NCI-H2029 (cell line): Measurements from ENCODE around the gene GLOD5.
"Not testable (repeated sequence)": the region's sequence is repeated elsewhere in the genome, so short reads cannot be mapped to it uniquely, and the experiment has no call there.

Experiments used
- DNase-seq: peaks from one replicate; lab custom pipeline; 2025; lab: John Stamatoyannopoulos, UW

GLOD5 gene

DNA sequence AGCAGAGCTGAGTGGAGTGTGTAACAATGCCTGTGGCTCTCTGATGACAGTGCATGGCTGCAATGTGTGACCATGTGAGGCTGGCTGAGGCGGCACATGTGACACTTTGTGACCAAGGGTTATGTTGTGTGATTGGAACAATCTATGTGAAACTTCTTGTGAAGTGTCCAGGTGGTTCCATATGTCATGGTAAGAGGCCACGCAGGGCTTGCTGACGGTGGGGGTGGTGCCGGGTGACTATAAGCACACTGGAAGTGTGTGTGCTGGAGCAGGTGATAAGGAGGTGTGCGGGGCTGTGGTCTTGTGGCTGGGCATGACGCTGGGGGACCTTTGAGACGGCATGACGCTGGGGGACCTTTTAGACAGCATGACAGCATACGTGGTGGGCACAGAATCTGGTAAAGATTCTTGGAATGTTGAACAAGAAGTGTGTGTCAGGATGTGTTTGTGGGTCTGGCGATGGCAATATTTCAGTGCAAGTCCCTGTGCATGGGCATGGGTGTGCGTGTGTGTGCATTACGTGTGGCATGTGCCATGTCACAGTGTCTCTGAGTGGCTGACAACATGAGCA lies 32.9 kb downstream of the GLOD5 start:
- DNase-seq: no peak

DNA sequence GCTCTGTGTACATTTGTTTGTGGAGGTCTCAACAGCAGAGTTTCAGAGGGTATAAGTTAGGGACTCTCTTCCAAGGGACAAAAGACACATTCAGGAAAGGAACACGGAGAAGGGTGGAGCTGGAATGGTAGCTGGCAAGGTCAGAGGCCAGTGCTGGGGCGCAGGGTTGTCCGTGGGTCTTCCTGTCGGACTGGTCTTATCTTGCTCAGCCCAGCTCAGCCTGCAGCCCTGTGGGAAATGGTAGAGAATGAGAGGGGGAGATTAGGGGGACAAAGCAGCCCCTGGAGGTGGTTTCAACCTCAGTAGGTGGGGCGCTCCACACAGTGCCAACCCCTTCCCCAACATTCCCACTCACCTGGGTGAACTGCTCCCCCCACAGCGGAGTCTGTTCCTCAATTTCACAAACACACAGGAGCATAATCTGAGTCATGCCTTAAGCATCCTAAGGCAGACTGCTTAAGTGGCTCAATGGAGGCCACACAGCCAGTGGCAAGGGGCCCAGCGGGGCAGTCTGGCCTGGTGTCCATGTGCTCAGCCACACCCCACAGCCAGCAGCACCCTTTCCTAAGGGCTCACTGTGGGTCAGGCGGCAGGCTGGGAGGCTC lies 33.5 kb downstream of the GLOD5 start:
- DNase-seq: no peak

DNA sequence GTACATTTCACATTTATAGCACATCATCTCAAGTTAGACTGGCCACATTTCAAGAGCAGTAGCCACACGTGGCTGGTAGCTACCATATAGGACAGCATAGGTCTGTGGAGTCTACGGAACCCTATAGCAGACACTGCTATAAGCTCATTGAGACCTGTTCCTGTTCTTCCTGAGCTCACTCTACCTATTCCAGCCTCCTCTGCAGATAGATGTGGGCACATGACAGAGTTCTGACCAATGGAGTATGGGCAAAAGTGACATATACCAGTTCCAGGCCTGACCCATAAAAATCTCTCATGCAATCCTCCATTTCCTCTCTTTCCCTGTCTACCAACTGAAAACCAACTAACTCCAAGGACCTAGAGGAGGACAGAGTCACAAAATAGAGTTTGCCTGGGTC lies 36.8 kb downstream of the GLOD5 start:
- DNase-seq: no peak

DNA sequence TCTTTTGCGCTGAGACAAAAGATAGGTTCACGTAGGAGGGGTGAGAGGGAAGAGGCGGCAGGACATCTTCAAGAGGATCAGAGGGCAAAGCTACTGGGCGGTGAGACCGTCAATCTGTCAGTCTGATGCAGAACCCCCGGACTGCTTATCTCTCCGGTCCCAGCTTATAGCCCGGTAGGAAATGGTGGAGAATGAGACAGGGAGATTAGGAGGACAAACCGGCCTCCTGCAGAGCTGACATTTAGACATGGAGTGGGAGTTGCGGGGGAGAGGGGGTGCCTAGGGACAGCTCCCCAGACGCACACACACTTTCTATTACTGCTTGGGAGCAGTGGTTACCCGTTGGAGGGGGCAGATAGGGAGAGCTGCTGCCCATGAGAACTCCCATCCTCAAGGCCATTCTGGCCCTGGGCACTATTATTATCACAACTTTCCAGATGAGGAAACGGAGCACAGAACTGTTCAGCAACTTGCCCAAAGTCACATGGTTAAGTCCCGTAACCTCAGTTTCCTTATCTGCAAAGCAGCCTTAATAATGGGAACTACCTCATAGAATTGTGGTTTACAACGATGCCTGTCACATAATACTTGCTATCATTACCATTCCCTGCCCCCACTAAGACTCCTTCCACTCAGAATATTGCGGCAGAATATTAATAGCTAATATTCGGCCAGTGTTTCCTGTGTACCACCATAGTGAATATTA lies 39.2 kb downstream of the GLOD5 start:
- DNase-seq: no peak

DNA sequence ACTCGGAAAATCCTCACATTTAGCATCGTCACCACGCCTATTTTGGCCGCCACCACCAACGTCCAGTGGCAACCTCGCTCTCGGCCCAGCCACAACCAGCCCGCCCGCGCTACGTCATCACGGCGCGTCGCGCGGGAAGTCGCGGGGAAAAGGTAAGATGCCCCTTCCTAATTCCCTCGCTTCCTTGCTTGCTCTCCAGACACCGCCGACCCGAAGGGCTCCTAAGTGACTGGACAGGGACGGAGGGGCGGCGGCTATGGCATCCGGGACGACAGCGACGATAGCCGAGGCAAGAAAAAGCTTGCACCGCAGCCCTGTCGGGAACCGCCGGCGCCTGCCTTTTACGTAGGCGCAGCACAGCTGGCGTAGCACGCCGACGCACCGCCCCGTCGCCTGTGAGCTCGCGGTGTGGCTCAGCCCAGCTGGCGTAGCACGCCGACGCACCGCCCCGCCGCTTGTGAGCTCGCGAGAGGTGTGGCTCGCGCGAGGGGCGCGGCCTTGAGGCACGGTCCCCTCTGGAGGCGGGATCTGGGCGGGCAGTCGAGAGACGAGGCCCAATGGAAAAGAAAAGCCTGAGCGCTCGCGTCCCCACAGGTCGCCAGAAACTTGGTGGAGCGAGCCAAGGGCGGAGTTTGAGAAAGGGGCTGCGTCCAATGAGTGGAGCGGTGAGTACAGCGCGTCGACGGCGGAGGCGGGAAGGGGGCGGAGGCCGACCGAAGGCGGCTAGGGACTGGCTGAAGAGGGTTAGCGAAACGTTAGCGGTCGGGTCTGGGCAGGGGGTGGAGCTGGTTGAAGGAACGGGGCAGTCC lies 39.9 kb downstream of the GLOD5 start, which contains the start of gene HDAC6:
Gene HDAC6, plus strand, starts transcription at position 788 of the 809 bp plus-strand sequence. CDS start 626 bp downstream, outside the sequence.
- peak; percentile 96 for DNase-seq

DNA sequence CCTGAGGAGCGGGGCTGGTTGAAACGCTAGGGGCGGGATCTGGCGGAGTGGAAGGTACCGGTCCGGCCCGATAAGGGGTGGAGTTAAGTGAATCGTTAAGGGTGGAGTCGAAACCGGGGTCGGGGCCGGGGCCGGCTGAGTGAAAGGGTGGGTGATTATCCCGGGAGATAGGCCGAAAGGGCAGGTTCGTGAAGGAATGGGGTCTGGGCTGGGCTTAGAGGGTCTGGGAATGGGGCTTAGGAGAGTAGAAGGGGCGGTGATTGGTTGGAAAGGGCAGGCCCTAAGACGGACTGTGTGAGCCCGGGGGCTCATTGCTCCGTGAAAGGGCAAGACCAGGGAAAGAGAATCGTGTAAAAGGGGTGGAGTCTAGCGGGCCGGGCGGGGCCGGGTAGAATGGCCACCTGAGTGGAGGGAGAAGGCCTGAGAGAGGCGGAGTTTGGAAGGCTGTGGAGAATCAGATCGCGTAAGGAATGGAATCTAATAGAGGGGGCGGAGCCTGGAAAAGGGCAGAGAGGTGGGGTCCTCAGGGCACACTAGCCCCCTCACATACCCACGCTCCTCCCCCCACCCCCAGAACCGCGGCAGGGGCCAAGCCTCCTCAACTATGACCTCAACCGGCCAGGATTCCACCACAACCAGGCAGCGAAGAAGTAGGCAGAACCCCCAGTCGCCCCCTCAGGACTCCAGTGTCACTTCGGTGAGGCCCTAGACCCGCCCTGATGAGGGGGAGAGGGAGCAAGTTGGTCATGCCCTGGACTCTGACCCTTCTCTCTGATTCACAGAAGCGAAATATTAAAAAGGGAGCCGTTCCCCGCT lies 40.8 kb downstream of the GLOD5 start:
- peak; percentile 68 for DNase-seq

DNA sequence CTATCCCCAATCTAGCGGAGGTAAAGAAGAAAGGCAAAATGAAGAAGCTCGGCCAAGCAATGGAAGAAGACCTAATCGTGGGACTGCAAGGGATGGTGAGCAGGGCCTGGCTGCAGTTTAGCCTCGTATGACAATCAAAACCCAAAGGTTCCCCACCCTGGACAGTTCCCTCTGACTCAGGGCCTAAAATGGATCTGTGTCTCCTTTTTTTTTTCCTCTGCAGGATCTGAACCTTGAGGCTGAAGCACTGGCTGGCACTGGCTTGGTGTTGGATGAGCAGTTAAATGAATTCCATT lies 41.3 kb downstream of the GLOD5 start:
- no peak for DNase-seq

DNA sequence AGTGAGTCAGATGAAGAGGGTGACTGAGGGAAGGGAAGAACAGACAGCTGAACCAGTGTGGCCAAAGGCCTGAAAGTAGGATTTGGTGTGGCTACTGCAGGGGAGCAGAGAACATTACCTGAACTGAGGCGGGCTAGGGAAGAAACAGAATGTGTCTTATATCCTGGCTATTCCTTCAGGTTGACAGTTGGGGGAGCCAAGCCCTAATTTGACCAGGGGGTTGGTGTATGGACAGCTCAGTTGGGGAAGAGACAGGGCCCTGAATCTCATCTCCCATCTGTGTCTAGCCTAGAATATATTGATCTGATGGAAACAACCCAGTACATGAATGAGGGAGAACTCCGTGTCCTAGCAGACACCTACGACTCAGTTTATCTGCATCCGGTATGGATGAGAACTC lies 44.5 kb downstream of the GLOD5 start:
- DNase-seq: no peak

DNA sequence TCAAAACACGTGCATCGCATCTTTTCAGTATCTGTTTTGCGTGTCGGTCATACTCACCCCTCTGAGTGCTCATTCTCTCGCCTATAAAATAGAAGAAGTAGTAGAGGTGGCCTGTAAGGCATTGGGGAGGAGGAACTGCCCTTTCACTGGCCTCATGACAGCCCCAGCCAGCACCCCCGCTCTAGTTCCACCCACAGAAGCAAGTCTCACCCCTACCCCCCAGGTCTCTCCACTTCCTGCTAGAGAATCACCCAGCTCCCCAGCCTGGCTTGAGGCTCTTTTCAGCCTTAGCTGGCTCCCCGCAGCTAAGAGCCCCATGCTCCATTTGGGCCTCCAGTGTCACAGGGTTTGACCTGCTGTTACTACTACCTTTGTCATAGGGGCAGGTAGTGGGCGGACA lies 52.1 kb downstream of the GLOD5 start:
- DNase-seq: no peak

DNA sequence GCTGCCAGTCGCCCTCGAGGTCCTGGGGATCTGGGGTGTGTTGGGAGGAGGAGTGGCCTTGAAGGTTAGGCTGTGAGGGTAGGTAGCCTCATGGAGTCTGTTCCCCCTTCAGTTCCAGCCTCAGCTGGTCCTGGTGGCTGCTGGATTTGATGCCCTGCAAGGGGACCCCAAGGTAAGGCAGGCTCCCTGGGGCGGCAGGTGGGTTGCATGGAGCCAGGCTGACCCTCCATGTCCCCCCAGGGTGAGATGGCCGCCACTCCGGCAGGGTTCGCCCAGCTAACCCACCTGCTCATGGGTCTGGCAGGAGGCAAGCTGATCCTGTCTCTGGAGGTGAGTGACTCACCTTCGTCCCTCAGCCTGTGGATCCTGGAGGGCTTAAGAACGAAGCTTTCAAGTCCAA lies 53.2 kb downstream of the GLOD5 start:
- DNase-seq: no peak

DNA sequence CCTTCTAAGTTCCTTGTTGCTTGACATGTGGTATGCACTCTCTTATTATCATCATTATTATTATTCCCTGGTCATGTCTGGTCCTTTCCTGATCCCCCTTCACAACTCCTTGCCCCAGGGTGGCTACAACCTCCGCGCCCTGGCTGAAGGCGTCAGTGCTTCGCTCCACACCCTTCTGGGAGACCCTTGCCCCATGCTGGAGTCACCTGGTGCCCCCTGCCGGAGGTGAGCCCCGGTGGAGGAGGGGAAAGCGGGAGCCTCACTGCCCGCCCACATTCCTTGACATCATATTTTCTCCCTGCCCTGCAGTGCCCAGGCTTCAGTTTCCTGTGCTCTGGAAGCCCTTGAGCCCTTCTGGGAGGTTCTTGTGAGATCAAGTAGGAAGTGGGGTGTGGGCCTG lies 53.7 kb downstream of the GLOD5 start:
- no peak for DNase-seq

DNA sequence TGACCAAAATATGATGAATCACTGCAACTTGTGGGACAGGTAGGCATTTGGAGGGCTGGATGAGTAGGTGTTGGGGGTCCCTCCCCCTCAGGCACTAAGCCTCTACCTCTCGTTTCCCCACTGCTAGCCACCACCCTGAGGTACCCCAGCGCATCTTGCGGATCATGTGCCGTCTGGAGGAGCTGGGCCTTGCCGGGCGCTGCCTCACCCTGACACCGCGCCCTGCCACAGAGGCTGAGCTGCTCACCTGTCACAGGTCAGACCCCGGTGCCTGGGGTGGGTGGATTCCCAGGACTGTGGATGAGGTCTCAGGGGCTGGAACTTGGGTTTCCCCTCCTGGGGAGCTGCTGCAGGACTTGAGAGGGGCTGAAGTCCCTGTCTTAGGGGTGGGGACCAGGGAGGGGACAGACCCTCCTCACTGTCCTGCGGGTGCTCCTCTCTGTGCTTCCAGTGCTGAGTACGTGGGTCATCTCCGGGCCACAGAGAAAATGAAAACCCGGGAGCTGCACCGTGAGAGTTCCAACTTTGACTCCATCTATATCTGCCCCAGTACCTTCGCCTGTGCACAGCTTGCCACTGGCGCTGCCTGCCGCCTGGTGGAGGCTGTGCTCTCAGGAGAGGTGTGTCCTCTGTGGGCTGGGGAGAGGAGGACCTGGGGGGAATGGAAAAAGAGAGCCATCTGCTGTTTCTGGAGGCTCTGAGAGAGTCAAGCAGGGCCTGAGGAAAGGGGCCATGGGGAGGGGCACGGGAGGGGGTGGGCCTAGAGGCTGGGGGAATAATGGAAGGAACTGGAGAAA lies 54.7 kb downstream of the GLOD5 start:
- DNase-seq: no peak

DNA sequence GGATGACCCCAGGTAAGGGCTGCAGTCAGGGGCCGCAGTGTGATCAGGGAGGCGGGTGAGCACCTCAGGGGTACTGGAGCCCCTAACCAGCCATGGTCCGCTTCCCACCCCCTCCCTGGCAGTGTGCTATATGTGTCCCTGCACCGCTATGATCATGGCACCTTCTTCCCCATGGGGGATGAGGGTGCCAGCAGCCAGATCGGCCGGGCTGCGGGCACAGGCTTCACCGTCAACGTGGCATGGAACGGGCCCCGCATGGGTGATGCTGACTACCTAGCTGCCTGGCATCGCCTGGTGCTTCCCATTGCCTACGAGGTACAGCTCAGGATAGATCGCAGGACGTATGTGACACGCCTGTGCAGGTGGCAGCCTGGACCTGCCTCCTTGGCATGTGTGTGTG lies 56.6 kb downstream of the GLOD5 start:
- DNase-seq: no peak

DNA sequence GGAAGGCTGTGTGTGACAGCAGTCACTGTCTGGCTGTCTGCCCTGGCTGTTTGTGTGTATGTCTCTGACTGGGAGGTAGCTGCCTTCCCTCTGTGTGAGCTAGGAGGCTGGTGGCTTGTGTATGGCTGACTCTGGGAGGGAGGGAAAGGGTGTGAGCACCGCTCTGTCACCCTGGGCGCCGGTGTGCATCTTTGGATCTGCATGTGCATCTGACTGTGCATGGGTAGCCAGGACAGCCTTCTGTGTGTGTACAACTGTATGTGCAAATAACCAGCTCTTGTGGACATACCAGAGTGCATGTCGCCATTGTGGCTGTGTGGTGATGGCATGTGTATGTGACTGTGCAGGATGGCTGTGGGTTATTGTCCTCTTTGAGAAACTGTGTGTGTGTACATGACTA lies 57.3 kb downstream of the GLOD5 start:
- DNase-seq: no peak

DNA sequence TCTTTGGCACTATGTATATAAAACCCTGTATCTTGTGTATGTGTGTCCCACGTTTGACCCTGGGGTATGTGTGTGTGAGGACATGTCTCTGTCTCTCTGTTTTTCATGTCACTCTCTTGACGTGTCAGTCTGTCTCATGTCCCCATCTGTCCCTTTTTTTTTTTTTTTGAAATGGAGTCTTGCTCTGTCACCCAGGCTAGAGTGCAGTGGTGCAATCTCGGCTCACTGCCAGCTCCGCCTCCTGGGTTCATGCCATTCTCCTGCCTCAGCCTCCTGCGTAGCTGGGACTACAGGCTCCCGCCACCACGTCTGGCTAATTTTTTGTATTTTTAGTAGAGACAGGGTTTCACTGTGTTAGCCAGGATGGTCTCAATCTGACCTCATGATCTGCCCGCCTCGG lies 57.8 kb downstream of the GLOD5 start:
- DNase-seq: not testable (repeated sequence)

DNA sequence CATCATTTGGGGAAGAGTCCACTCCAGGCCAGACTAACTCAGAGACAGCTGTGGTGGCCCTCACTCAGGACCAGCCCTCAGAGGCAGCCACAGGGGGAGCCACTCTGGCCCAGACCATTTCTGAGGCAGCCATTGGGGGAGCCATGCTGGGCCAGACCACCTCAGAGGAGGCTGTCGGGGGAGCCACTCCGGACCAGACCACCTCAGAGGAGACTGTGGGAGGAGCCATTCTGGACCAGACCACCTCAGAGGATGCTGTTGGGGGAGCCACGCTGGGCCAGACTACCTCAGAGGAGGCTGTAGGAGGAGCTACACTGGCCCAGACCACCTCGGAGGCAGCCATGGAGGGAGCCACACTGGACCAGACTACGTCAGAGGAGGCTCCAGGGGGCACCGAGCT lies 61.5 kb downstream of the GLOD5 start:
- no peak for DNase-seq
